ENCODE measurements around the gene RFC1. TPM values are rescaled to one million over a fixed set of nuclear protein-coding genes. Genes with fewer than 3 reads are reported as not detected.

The RFC1 gene
- total and polyA plus RNA-seq, 2 donors (not counting 3 experiments of a cell fraction or from before 2014, with no cell fraction given), result 12.9 to 57.1 TPM

DNA sequence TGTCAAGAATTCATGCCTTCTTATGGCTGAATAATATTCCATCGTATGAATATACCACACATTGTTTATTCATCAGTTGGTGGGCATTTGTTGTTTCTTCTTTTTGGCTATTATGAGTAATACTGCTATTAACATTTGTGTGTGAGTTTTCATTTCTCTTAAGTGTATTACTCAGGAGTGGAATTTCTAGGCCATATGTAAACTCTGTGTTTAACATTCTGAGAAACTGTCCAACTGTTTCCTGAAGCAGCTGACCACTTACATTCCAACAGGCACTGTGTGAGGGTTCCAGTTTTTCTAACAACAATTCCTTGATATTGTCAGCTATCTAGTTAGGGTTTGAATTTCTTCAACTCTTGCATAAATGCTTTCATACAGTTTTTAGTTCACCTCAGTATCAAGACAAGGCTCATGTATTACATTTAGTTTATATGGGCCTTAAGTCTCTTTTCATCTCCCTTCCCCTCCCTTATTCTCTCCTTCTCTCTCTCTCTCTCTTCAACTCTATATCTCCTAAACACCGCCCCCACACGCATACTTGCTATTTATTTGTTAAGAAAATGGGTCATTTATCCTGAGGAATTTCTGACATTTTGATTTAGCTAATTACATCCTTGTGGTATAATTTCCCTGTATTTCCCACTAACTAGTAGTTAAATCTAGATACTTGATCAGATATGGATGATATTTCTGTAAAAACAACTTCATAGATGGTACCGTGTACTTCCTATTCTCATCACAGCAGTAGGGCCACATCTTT lies 106.4 kb downstream of the RFC1 start:
- no peak overlapping the region for H3K9ac ChIP-seq (replicated peaks; ENCODE audit: extremely low read depth, insufficient read depth, low read length)
- BruUV-seq (replicated peaks), result no TSS peak
- CTCF ChIA-PET, result no interaction called here
- no peak for FAIRE-seq
- peaks cover 22% of the 10 kb centered on the region for H3K4me1 ChIP-seq (ENCODE audit: control insufficient read depth, extremely low read depth, insufficient read depth, low read length)
- no peaks in the 10 kb centered on the region for H3K79me2 ChIP-seq (ENCODE audit: control insufficient read depth, insufficient read depth, low read length)
- dilution Hi-C loops (cut with MboI; ENCODE audit: extremely low pct_ligation_motif_present, low sequenced_read_pairs), result no loop called here
- no peaks in the 10 kb centered on the region for H4K20me1 ChIP-seq (replicated peaks; ENCODE audit: control insufficient read depth, extremely low read depth, insufficient read depth, low read length)
- H3K9me3 ChIP-seq (replicated peaks; ENCODE audit: control insufficient read depth, insufficient read depth, low read length), result no peaks in the 10 kb centered on the region
- no peaks in the 10 kb centered on the region for H3K9me1 ChIP-seq (replicated peaks; ENCODE audit: control insufficient read depth, extremely low read depth, insufficient read depth, low read length)
- no peak overlapping the region for H3K27ac ChIP-seq (ENCODE audit: insufficient read depth, low read depth, low read length)
- H3K27me3 ChIP-seq (ENCODE audit: control insufficient read depth in 2 of 2, insufficient read depth in 2 of 2, low read length in 2 of 2), result no peaks in the 10 kb centered on the region
- H2AFZ ChIP-seq (ENCODE audit: low read depth, low read length), result no peak overlapping the region
- POLR2A ChIA-PET, result no interaction called here
- H3K4me2 ChIP-seq (ENCODE audit: insufficient read depth, low read length), result no peak overlapping the region
- H3K36me3 ChIP-seq (ENCODE audit: control insufficient read depth in 2 of 2, extremely low read depth in 1 of 2, insufficient read depth in 2 of 2, low read length in 2 of 2), result no peaks in the 10 kb centered on the region
- DNase-seq (ENCODE audit: low read depth, low spot score), result peak; percentile 68
- TF ChIP-seq FOS (IDR thresholded peaks at IDR 0.05; ENCODE audit: borderline replicate concordance, insufficient read depth, low read length), result no peak
- TF ChIP-seq GATA2 (IDR thresholded peaks at IDR 0.05; ENCODE audit: insufficient read depth, insufficient read length, low read depth, low read length), result no peak
- TF ChIP-seq, protein P1, sequence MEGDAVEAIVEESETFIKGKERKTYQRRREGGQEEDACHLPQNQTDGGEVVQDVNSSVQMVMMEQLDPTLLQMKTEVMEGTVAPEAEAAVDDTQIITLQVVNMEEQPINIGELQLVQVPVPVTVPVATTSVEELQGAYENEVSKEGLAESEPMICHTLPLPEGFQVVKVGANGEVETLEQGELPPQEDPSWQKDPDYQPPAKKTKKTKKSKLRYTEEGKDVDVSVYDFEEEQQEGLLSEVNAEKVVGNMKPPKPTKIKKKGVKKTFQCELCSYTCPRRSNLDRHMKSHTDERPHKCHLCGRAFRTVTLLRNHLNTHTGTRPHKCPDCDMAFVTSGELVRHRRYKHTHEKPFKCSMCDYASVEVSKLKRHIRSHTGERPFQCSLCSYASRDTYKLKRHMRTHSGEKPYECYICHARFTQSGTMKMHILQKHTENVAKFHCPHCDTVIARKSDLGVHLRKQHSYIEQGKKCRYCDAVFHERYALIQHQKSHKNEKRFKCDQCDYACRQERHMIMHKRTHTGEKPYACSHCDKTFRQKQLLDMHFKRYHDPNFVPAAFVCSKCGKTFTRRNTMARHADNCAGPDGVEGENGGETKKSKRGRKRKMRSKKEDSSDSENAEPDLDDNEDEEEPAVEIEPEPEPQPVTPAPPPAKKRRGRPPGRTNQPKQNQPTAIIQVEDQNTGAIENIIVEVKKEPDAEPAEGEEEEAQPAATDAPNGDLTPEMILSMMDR (IDR thresholded peaks at IDR 0.05; ENCODE audit: extremely low read depth in 1 of 2, insufficient read depth in 1 of 2, low read depth in 1 of 2, low read length in 2 of 2), result no peak
- no peak for TF ChIP-seq POLR2AphosphoS5 (IDR thresholded peaks at IDR 0.05; ENCODE audit: insufficient read depth, low read depth, low read length)
- TF ChIP-seq, protein P2, sequence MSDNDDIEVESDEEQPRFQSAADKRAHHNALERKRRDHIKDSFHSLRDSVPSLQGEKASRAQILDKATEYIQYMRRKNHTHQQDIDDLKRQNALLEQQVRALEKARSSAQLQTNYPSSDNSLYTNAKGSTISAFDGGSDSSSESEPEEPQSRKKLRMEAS (IDR thresholded peaks at IDR 0.05; ENCODE audit: insufficient read depth, insufficient read length), result no peak
- intact Hi-C loops (cut with micrococcal nuclease), result loop anchor here (5.0 to 10.0 kb wide), 4 partner anchors 43 to 265 kb away; partner anchors contain the start of gene UGDH
- H3K4me3 ChIP-seq (replicated peaks in 1 of 3; ENCODE audit: insufficient read depth in 1 of 3, low read depth in 1 of 3, low read length in 3 of 3), result no peak overlapping the region

All from endothelial cell of umbilical vein (primary cell).